Peyer's patch (tissue), 4 donors: ENCODE data around the gene OR51M1. TPM values are rescaled to one million over a fixed set of nuclear protein-coding genes. Genes with fewer than 3 reads are reported as not detected.
"Not testable (repeated sequence)": the region's sequence is repeated elsewhere in the genome, so short reads cannot be mapped to it uniquely, and the experiment has no call there.

Experiments used
- DNase-seq, 3 donors: peaks; one replicate each; pipeline ENCODE4 v3.0.0-alpha.2; 2017 to 2019
- H3K27ac ChIP-seq, 4 donors: fragments of 200-600 bp; sonication (generic); one replicate each; pipeline ENCODE4 v1.5.1; 2016 to 2019
- H3K27me3 ChIP-seq, 2 donors: fragments of 200-600 bp; sonication (generic); one replicate each; pipeline ENCODE4 v1.5.1; 2019
- H3K36me3 ChIP-seq, 3 donors: fragments of 200-600 bp; sonication (generic); one replicate each; pipeline ENCODE4 v1.5.1; 2016 to 2019
- H3K4me1 ChIP-seq, 4 donors: fragments of 200-600 bp; sonication (generic); one replicate each; pipeline ENCODE4 v1.5.1; 2016 to 2019
- H3K4me3 ChIP-seq, 4 donors: fragments of 200-600 bp; sonication (generic); 1 replicate in 3 of 4; 2 replicates in 1 of 4; pipeline ENCODE4 v1.5.1; 2016 to 2019; ENCODE audit warnings: mild to moderate bottlenecking in 1 of 4
- H3K9me3 ChIP-seq, 4 donors: fragments of 200-600 bp; sonication (generic); one replicate each; pipeline ENCODE4 v1.5.1; 2016 to 2019; ENCODE audit warnings: mild to moderate bottlenecking in 1 of 4
- POLR2A ChIP-seq, 2 donors: fragments of 450-650 bp; IDR thresholded peaks; one replicate each; pipeline ENCODE4 v1.5.1; 2017; ENCODE audit warnings: antibody characterized with exemption in 2 of 2, mild to moderate bottlenecking in 2 of 2, moderate library complexity in 2 of 2
- total RNA-seq, 4 donors: library from RNA; depleted of rRNA; stranded (reverse); fragments of >200 nt; gene quantifications; one replicate each; pipeline ENCODE4 v1.1.0, GENCODE V29; 2016
- TF ChIP-seq, protein P1 (sequence below), 6 experiments: fragments of 450-650 bp in 4 of 6; fragments of 200-600 bp in 2 of 6; sonication (generic) in 1 of 6; IDR thresholded peaks; one replicate each; pipeline ENCODE4 v1.5.1; 2017 to 2019; ENCODE audit warnings: antibody characterized with exemption in 6 of 6, mild to moderate bottlenecking in 3 of 6, moderate library complexity in 1 of 6

OR51M1 gene
- total RNA-seq, 4 donors from 2014 or later, result not detected

DNA sequence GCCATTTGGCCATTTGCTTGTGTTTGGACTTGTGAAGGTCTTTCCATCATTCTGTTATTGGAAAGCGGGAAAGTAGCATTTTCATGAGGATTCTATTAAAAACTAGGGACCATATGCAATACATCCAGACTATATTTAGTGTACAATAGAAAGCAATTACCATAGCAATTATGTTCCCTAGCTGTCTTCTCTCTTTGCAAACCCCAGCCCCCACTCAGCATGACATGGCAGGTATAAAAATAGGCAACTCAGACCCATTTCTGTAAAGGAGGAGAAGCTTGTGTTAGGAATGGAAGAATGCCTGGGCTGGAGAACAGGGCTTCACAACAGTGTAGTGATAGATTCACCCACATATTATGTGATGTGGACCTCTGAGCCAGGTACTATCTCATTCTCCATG, 19.9 kb upstream of the OR51M1 start:
- no peaks in the 10 kb centered on the region for H3K9me3 ChIP-seq
- no peak for TF ChIP-seq POLR2A (IDR thresholded peaks at IDR 0.05)
- TF ChIP-seq, protein P1, sequence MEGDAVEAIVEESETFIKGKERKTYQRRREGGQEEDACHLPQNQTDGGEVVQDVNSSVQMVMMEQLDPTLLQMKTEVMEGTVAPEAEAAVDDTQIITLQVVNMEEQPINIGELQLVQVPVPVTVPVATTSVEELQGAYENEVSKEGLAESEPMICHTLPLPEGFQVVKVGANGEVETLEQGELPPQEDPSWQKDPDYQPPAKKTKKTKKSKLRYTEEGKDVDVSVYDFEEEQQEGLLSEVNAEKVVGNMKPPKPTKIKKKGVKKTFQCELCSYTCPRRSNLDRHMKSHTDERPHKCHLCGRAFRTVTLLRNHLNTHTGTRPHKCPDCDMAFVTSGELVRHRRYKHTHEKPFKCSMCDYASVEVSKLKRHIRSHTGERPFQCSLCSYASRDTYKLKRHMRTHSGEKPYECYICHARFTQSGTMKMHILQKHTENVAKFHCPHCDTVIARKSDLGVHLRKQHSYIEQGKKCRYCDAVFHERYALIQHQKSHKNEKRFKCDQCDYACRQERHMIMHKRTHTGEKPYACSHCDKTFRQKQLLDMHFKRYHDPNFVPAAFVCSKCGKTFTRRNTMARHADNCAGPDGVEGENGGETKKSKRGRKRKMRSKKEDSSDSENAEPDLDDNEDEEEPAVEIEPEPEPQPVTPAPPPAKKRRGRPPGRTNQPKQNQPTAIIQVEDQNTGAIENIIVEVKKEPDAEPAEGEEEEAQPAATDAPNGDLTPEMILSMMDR (IDR thresholded peaks at IDR 0.05), result no peak

DNA sequence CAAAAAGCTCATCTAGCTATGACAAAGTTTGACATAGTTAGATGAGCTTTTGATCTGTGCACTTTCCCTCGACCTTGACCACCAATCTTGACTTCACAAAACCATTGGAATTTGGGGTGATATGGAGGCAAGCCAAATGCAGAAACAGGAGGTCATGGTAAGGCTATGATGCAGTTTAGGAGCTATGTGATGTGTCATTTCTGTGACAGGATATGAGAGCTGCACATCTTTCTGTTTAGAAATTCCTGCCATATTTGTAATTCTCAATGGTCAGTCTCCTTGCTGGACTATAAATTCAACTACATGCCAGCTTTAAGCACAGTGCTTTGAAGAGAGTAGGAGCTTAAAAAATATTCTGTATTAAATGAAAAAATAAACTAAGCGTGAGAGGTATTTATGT, 19.4 kb upstream of the OR51M1 start:
- Histone ChIP-seq H3K4me3 (no peak overlapping the region), H3K4me1 (no peaks in the 10 kb centered on the region), H3K36me3 (no peaks in the 10 kb centered on the region), H3K27ac (no peak overlapping the region), H3K9me3 (no peaks in the 10 kb centered on the region), H3K27me3 (no peaks in the 10 kb centered on the region)
- no peak for DNase-seq
- TF ChIP-seq, protein P1 (IDR thresholded peaks at IDR 0.05), result no peak
- no peak for TF ChIP-seq POLR2A (IDR thresholded peaks at IDR 0.05)

More for the DNA sequence above, 19.9 kb upstream of the OR51M1 start:
- no peak overlapping the region for H3K27ac ChIP-seq
- no peaks in the 10 kb centered on the region for H3K27me3 ChIP-seq
- no peaks in the 10 kb centered on the region for H3K4me1 ChIP-seq
- no peak for DNase-seq
- H3K36me3 ChIP-seq, result no peaks in the 10 kb centered on the region
- H3K4me3 ChIP-seq, result no peak overlapping the region

DNA sequence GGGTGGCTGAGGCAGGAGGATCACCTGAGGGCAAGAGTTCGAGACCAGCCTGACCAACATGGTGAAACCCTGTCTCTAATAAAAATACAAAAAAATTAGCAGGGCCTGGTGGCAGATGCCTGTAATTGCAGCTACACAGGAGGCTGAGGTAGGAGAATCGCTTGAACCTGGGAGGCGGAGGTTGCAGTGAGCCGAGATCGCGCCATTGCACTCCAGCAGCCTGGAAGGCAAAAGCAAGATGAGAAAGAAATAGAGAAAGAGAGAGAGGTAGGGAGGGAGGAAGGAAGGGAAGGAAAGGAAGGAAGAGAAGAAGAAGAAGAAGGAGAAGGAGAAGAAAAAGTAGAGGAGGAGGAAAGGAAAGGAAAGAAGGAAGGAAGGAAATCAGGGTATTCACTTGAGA, 17.2 kb upstream of the OR51M1 start:
- not testable (repeated sequence) for H3K27ac ChIP-seq, H3K9me3 ChIP-seq, H3K4me3 ChIP-seq, H3K36me3 ChIP-seq, H3K4me1 ChIP-seq, H3K27me3 ChIP-seq, DNase-seq

DNA sequence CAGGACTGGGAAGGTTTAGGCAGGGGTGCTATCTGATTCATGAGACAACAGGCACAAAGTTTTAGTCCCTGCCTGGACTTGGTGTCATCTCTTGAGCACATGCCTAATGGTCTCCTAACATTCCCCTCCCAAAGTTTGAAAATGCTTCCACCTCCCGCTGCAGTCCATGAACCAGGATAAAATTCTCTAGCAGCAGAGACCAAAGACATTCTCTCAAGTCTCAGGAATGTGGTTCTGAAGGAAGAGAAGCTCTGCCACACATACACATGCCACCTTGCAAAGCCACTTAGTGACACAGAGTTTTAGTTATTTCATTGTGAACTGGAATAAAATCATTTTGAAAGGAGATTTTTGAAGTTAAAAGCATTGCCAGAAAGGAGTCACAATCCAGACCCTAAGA, 16.8 kb upstream of the OR51M1 start:
- TF ChIP-seq POLR2A (IDR thresholded peaks at IDR 0.05), result no peak
- TF ChIP-seq, protein P1 (IDR thresholded peaks at IDR 0.05), result no peak
- Histone ChIP-seq H3K27ac (no peak overlapping the region), H3K4me1 (no peaks in the 10 kb centered on the region), H3K36me3 (no peaks in the 10 kb centered on the region), H3K4me3 (no peak overlapping the region), H3K9me3 (no peaks in the 10 kb centered on the region), H3K27me3 (no peaks in the 10 kb centered on the region)
- DNase-seq, result no peak

DNA sequence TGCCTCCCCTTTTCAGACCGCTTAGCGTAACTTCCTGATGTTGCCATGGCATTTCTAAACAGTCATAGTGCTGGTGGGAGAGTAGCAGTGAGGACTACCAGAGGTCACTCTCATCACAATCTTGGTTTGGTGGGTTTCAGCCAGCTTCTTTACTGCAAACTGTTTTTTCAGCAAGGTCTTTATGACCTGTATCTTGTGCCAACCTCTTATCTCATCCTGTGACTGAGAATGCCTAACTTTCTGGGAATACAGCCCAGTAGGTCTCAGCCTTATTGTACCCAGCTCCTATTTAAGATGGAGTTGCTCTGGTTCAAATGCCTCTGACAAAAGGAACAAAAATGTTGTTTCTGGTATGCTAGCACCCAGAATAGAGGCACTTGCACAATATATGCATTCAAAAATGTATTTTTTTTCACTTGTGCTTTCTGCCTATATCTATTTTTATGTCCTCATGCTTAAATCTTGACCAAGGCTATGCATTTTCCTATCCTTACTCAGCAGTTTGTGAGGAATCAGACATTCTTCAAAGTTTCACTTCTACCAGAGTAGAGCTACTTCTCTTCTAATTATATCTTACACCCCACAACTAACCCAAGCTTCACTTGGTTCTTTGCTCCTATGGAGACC, 16.1 kb upstream of the OR51M1 start:
- DNase-seq, result no peak
- Histone ChIP-seq H3K27ac (no peak overlapping the region), H3K27me3 (no peaks in the 10 kb centered on the region), H3K4me3 (no peak overlapping the region), H3K4me1 (no peaks in the 10 kb centered on the region), H3K36me3 (no peaks in the 10 kb centered on the region), H3K9me3 (no peaks in the 10 kb centered on the region)
- TF ChIP-seq, protein P1 (IDR thresholded peaks at IDR 0.05), result no peak
- no peak for TF ChIP-seq POLR2A (IDR thresholded peaks at IDR 0.05)

DNA sequence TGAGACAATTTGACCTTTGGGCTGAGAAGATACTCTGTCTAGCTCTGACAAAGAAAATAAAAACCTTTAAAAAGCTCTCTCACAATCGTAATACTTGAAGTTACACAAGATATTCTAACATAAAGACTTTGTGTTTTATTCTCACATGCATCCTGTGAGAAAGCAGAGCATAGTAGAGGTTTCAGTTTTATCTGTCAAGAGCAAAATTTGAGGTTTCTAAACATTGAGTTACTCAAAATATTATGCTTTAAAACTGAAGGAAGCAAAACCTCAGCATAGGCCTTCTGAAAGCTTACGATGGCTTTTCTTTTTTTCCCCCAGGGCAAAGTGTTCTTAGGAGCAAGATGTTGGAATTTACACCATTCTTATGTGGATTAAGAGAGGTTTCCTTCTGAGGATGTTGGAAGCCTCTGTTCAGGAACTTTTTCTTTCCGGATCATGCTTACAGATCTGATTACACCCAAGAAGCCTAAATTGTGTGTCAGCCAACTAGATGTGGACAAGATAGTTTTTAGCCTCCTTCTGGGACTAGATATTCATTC, 15.0 kb upstream of the OR51M1 start:
- TF ChIP-seq POLR2A (IDR thresholded peaks at IDR 0.05), result no peak
- TF ChIP-seq, protein P1 (IDR thresholded peaks at IDR 0.05), result no peak
- no peaks in the 10 kb centered on the region for H3K9me3 ChIP-seq

More for the DNA sequence above, 15.0 kb upstream of the OR51M1 start:
- H3K4me3 ChIP-seq, result no peak overlapping the region
- H3K27ac ChIP-seq, result no peak overlapping the region
- H3K27me3 ChIP-seq, result no peaks in the 10 kb centered on the region
- no peaks in the 10 kb centered on the region for H3K4me1 ChIP-seq
- DNase-seq, result no peak
- no peaks in the 10 kb centered on the region for H3K36me3 ChIP-seq
